Spleen (tissue), 11 donors: ENCODE data around the gene DAW1. TPM values are rescaled to one million over a fixed set of nuclear protein-coding genes. Genes with fewer than 3 reads are reported as not detected.

Source experiments
- DNase-seq: peaks from one replicate; pipeline ENCODE4 v3.0.0-alpha.2; 2020
- H3K27ac ChIP-seq, 8 donors: fragments of 200-600 bp; sonication (generic) in 7 of 8; 1 replicate in 4 of 8; 2 replicates in 4 of 8; pipeline versions ENCODE4 v1.5.0 to v1.8.0; 2016 to 2021; ENCODE audit warnings: inconsistent platforms in 4 of 8, mild to moderate bottlenecking in 4 of 8, moderate library complexity in 1 of 8
- H3K27me3 ChIP-seq, 7 donors: fragments of 200-600 bp; sonication (generic) in 6 of 7; replicated peaks in 1 of 7; 1 replicate in 4 of 7; 2 replicates in 3 of 7; pipeline versions ENCODE4 v1.5.0 to v1.8.0; 2016 to 2021; ENCODE audit warnings: inconsistent platforms in 3 of 7, mild to moderate bottlenecking in 1 of 7
- H3K36me3 ChIP-seq, 6 donors: fragments of 200-600 bp; sonication (generic) in 5 of 6; 1 replicate in 4 of 6; 2 replicates in 2 of 6; pipeline versions ENCODE4 v1.5.0 to v1.8.0; 2016 to 2021; ENCODE audit warnings: inconsistent platforms in 2 of 6
- H3K4me1 ChIP-seq, 6 donors: fragments of 200-600 bp; sonication (generic) in 5 of 6; 1 replicate in 3 of 6; 2 replicates in 3 of 6; pipeline versions ENCODE4 v1.5.0 to v1.8.0; 2016 to 2021; ENCODE audit warnings: inconsistent platforms in 3 of 6
- H3K4me3 ChIP-seq, 8 donors: fragments of 200-600 bp; sonication (generic) in 7 of 8; 1 replicate in 4 of 8; 2 replicates in 4 of 8; pipeline versions ENCODE4 v1.5.0 to v1.8.0; 2016 to 2021; ENCODE audit warnings: inconsistent platforms in 4 of 8, mild to moderate bottlenecking in 4 of 8, moderate library complexity in 2 of 8
- H3K9me3 ChIP-seq, 8 donors: fragments of 200-600 bp; sonication (generic) in 7 of 8; 1 replicate in 4 of 8; 2 replicates in 4 of 8; pipeline versions ENCODE4 v1.5.0 to v1.8.0; 2016 to 2021; ENCODE audit warnings: inconsistent platforms in 4 of 8
- CTCF ChIP-seq, 11 experiments: fragments of 200-600 bp in 7 of 11; fragments of 450-650 bp in 4 of 11; sonication (generic) in 4 of 11; IDR thresholded peaks in 8 of 11; conservative IDR thresholded peaks in 3 of 11; 1 replicate in 7 of 11; 2 replicates in 4 of 11; pipeline versions ENCODE4 v1.4.0 to v1.8.0; 2016 to 2021; ENCODE audit warnings: antibody characterized with exemption in 11 of 11, inconsistent platforms in 4 of 11, mild to moderate bottlenecking in 1 of 11
- POLR2A ChIP-seq, 3 donors: fragments of 450-650 bp; IDR thresholded peaks; one replicate each; pipeline ENCODE4 v1.5.1; 2017; ENCODE audit warnings: antibody characterized with exemption in 3 of 3, mild to moderate bottlenecking in 1 of 3
- POLR2AphosphoS5 ChIP-seq, 3 donors: sonication (generic); formaldehyde crosslinking; IDR thresholded peaks; one replicate each; pipeline ENCODE4 v1.5.1; 2017; ENCODE audit warnings: antibody characterized with exemption in 3 of 3
- WGBS, 5 donors: extraction: QIAGEN DNeasy Blood & Tissue Kit in 3 of 5; methylation state at CpG; one replicate each; pipeline versions ENCODE4 v1.1.5 to v1.1.7; 2013 to 2018; 5-methylcytosine and 5-hydroxymethylcytosine counted together
- intact Hi-C: fragments of 100-400 bp; cut with DNase I; formaldehyde crosslinking; loops from one replicate; pipeline ENCODE4 v1.15.0; 2023; ENCODE audit warnings: low total_unique reads
- polyA plus RNA-seq, 3 donors: library from polyadenylated mRNA; stranded (reverse); fragments of 200-250 nt; gene quantifications; one replicate each; pipeline ENCODE4 v1.2.1, GENCODE V29; 2013
- total RNA-seq, 7 donors: library from RNA; depleted of rRNA in 3 of 7; stranded (reverse); fragments of >200 nt in 3 of 7; fragmentation: NEBNext Ultra II Directional in 4 of 7; extraction: Animal tissue kit (Norgen Biotek cat#: 25700) in 4 of 7; gene quantifications; one replicate each; pipeline versions ENCODE4 v1.1.0 to v1.2.1, GENCODE V29; 2016 to 2021
- donor health status: healthy with polysubstance abuse.
- donor health status: DM: no; HTN: no; CAD: no; lungs with moderate emphysema.
- donor health status: DM: no; HTN: no; CAD: no.
- donor health status: Bipolar disorder and iron deficiency.
- donor health status: healthy.
- donor health status: DM: no; HTN: no; CAD: no.
- donor health status: DM: yes; HTN: yes; CAD: no.

The DAW1 gene
- total and polyA plus RNA-seq, 10 donors: 2.2 TPM; not detected in 9

GRCh38 chr2:227884511-227884947 is 13.1 kb downstream of the DAW1 start:
- WGBS, 5 donors: 8 to 37% (median 25%) methylated on average over 6 of the region's 6 CpGs
- intact Hi-C loops: no loop called here
- Histone ChIP-seq H3K9me3 (no peaks in the 10 kb centered on the region), H3K4me3 (no peak overlapping the region), H3K4me1 (peaks cover 0 to 11% (median 1%) of the 10 kb centered on the region in 6 donors), H3K36me3 (no peaks in the 10 kb centered on the region), H3K27me3 (no peaks in the 10 kb centered on the region), H3K27ac (no peak overlapping the region)
- DNase-seq: peak; percentile 86
- TF ChIP-seq POLR2A (IDR thresholded peaks at IDR 0.05): no peak
- peak; percentile 23 to 80 (median 62) for TF ChIP-seq CTCF (IDR thresholded peaks at IDR 0.05 in 8 of 11, conservative IDR thresholded peaks at IDR 0.05 in 3 of 11)
- TF ChIP-seq POLR2AphosphoS5 (IDR thresholded peaks at IDR 0.05): no peak

DNA sequence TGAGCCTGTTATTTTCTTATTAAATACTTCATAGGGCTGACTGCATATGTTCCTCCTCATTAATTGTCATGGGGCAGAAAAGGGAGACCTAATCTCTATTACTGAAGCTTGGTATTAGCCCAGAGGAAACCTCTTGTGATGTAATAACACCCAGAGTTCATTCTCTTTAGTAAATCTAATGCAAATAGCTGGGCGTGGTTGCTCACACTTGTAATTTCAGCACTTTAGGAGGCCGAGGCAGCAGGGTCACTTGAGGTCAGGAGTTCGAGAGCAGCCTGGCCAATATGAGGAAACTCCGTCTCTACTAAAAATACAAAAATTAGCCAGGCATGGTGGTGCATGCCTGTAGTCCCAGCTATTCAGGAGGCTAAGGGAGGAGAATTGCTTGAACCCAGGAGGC is 14.7 kb downstream of the DAW1 start:
- no peaks in the 10 kb centered on the region for H3K27me3 ChIP-seq
- H3K4me1 ChIP-seq: peaks cover 0 to 11% (median 1%) of the 10 kb centered on the region in 6 donors
- no peaks in the 10 kb centered on the region for H3K36me3 ChIP-seq
- TF ChIP-seq POLR2AphosphoS5 (IDR thresholded peaks at IDR 0.05): no peak
- TF ChIP-seq POLR2A (IDR thresholded peaks at IDR 0.05): no peak
- TF ChIP-seq CTCF (IDR thresholded peaks at IDR 0.05 in 8 of 11, conservative IDR thresholded peaks at IDR 0.05 in 3 of 11): no peak
- intact Hi-C loops: no loop called here
- DNase-seq: no peak
- 46 to 75% (median 56%) methylated on average over 4 of the region's 4 CpGs for WGBS, 5 donors
- no peak overlapping the region for H3K4me3 ChIP-seq
- peak overlapping the region in 2 of 8 donors; percentile 7 to 15 for H3K27ac ChIP-seq
- H3K9me3 ChIP-seq: no peaks in the 10 kb centered on the region

DNA sequence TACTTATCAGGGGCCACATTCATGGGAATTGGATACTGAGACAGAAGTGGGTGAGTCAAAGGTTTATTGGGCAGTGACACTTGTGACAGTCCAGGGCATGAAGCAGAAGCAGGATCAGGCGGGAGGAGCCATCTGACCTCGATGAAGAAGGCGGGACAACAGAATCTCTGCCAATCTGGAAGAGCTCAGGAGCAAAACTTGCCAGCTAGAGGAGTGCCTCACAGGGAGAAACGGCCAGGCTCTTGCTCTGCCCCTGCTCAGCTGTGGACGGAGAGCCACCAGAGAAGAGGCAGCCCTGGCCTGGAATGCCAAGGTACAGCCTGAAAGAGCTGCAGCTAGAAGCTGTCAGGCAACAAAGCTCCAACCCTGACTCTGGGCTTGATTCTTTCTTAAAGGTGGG is 16.9 kb downstream of the DAW1 start:
- no peaks in the 10 kb centered on the region for H3K36me3 ChIP-seq
- no peaks in the 10 kb centered on the region for H3K9me3 ChIP-seq
- no peak overlapping the region for H3K27ac ChIP-seq
- no peak for TF ChIP-seq POLR2A (IDR thresholded peaks at IDR 0.05)
- no peak for TF ChIP-seq POLR2AphosphoS5 (IDR thresholded peaks at IDR 0.05)
- TF ChIP-seq CTCF (IDR thresholded peaks at IDR 0.05 in 8 of 11, conservative IDR thresholded peaks at IDR 0.05 in 3 of 11): no peak
- H3K4me3 ChIP-seq: no peak overlapping the region
- H3K27me3 ChIP-seq: no peaks in the 10 kb centered on the region
- intact Hi-C loops: no loop called here
- 53 to 66% (median 58%) methylated on average over 5 of the region's 5 CpGs for WGBS, 5 donors
- H3K4me1 ChIP-seq: no peaks in the 10 kb centered on the region
- no peak for DNase-seq

DNA sequence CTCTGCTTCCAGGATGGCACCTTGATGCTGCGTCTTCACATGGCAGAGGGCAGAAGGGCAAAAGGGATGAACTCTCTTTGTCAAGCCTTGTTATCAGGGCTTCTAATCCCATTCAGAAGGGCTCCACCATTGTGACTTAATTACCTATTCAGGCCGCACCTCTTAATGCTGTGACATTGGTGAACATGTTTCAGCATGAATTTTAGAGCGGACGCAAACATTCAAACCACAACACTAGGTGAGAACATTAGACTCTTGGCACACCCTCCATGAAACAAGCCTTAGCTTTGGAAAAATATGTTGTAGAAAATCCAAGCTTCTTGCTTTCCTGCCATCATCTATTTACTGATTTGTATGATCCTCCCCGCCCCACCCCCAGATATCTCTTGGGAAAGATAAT is 17.9 kb downstream of the DAW1 start:
- H3K9me3 ChIP-seq: no peaks in the 10 kb centered on the region
- H3K4me3 ChIP-seq: no peak overlapping the region
- 93 to 96% (median 94%) methylated on average over 5 of the region's 5 CpGs for WGBS, 5 donors
- no peaks in the 10 kb centered on the region for H3K27me3 ChIP-seq
- no peaks in the 10 kb centered on the region for H3K36me3 ChIP-seq
- H3K4me1 ChIP-seq: no peaks in the 10 kb centered on the region
- intact Hi-C loops: no loop called here
- H3K27ac ChIP-seq: no peak overlapping the region
- DNase-seq: no peak
- TF ChIP-seq CTCF (IDR thresholded peaks at IDR 0.05 in 8 of 11, conservative IDR thresholded peaks at IDR 0.05 in 3 of 11): no peak
- no peak for TF ChIP-seq POLR2AphosphoS5 (IDR thresholded peaks at IDR 0.05)
- no peak for TF ChIP-seq POLR2A (IDR thresholded peaks at IDR 0.05)
